ENCODE results near the gene PLXDC2. TPM values are rescaled to one million over a fixed set of nuclear protein-coding genes. Genes with fewer than 3 reads are reported as not detected.

Gene PLXDC2
- total RNA-seq, 1 donor = 3.2 TPM

DNA sequence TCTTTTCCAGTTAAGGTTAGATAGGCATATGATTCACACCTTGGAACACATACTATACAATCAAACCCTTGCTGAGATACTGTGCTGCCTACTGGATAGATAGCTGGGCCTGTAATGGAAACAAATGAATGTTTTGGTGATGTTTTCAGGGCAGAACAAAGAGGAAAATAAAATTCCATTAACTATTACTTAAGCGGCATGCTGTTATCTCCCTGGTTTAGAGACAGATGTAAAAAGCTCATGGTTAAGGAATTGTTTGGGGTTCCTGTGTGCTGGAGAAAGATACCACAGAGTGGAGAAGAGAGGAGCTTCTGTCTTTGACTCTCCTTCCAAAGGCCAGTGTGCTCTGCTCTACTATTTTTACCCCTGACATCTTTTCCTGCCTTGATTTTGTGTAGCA lies 341.1 kb downstream of the PLXDC2 start:
- H3K4me3 ChIP-seq (ENCODE audit: low read depth, low read length) = no peak overlapping the region
- DNase-seq (ENCODE audit: low read depth) = no peak
- TF ChIP-seq, protein P1, sequence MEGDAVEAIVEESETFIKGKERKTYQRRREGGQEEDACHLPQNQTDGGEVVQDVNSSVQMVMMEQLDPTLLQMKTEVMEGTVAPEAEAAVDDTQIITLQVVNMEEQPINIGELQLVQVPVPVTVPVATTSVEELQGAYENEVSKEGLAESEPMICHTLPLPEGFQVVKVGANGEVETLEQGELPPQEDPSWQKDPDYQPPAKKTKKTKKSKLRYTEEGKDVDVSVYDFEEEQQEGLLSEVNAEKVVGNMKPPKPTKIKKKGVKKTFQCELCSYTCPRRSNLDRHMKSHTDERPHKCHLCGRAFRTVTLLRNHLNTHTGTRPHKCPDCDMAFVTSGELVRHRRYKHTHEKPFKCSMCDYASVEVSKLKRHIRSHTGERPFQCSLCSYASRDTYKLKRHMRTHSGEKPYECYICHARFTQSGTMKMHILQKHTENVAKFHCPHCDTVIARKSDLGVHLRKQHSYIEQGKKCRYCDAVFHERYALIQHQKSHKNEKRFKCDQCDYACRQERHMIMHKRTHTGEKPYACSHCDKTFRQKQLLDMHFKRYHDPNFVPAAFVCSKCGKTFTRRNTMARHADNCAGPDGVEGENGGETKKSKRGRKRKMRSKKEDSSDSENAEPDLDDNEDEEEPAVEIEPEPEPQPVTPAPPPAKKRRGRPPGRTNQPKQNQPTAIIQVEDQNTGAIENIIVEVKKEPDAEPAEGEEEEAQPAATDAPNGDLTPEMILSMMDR (IDR thresholded peaks at IDR 0.05; ENCODE audit: insufficient read depth, low read length) = no peak

DNA sequence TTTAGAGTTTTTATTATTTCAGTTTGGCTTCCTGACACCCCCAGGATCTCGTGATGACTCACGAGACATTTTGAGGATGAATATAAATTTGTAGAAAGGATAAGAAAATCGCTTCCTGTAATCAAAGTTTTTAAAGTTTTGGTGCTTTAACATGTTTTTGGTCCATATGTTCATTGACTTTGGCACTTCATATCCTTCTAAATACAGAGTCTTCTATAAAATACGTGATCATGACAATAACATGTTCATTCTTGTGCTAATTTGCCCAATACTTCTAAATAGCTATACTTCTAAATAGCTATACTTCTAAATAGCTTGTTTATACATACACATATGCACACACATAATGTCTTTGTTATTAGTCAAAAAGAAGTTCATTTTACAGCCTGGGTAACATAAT lies 341.9 kb downstream of the PLXDC2 start:
- DNase-seq (ENCODE audit: low read depth) = no peak
- no peak overlapping the region for H3K4me3 ChIP-seq (ENCODE audit: low read depth, low read length)
- TF ChIP-seq, protein P1 (IDR thresholded peaks at IDR 0.05; ENCODE audit: insufficient read depth, low read length) = no peak

DNA sequence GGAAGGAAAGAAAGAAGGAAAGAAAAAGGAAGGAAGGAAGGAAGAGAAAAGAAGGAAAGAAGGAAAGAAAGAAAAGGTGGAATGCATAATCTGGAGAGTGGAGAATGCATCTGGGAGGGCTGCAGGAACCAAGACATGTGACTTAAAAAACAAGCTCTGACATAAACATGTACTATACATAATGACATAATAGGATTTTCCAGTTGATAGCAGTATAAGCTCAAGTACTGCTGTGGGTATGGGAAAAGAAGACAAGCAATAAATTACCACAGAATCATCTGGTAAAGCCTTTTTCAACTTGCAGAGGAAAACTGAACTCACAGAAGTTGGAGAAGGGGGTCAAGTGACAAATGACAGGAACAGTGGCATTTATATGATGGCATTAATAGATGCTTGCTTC lies 345.9 kb downstream of the PLXDC2 start:
- DNase-seq (ENCODE audit: low read depth) = no peak
- TF ChIP-seq, protein P1 (IDR thresholded peaks at IDR 0.05; ENCODE audit: insufficient read depth, low read length) = no peak
- no peak overlapping the region for H3K4me3 ChIP-seq (ENCODE audit: low read depth, low read length)

DNA sequence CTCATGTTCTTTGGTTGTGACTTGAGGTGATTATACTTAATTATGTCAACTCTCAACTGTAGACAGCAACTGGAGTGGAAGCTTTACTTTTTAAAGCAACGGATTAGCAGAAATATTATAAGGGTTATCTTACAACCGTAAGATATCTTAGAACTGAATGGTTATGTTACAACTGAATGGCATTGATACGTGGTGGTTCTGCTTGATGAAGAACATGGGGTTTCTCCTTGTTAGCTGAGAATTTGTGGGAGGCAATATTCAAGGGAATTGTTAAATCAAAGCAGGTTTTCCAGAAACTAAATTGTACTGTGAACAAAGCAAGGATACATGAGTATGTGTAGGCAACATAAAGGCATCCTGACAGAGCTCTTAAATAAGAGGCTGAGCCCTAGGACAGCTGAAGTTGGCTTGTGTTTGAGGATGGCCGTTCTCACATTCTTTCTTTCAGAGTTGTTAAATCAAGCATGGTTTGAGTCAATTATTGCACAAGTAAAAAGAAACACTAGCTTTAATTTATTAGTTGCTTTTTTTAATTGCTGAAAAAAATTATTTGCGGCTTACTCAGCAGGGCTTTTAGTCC lies 350.0 kb downstream of the PLXDC2 start:
- TF ChIP-seq, protein P1 (IDR thresholded peaks at IDR 0.05; ENCODE audit: insufficient read depth, low read length) = no peak
- DNase-seq (ENCODE audit: low read depth) = no peak
- H3K4me3 ChIP-seq (ENCODE audit: low read depth, low read length) = no peak overlapping the region

DNA sequence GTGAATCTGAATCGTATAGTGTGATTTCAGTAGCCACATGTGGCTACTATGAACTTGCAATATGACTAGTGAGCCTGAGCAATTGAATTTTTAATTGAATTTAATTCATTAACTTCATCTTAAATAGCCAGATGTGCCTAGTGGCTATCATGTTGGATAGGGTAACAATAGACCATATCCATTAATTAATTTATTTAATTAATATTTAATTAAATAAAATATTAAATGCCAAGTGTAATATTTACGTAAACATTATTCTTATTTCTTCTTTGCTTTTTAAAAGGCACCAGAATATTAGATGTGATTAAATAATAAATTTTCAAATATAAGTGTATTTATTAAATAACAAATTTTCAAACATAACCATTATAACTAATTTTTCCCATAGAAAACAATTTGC lies 354.4 kb downstream of the PLXDC2 start:
- TF ChIP-seq, protein P1 (IDR thresholded peaks at IDR 0.05; ENCODE audit: insufficient read depth, low read length) = no peak
- no peak overlapping the region for H3K4me3 ChIP-seq (ENCODE audit: low read depth, low read length)

DNA sequence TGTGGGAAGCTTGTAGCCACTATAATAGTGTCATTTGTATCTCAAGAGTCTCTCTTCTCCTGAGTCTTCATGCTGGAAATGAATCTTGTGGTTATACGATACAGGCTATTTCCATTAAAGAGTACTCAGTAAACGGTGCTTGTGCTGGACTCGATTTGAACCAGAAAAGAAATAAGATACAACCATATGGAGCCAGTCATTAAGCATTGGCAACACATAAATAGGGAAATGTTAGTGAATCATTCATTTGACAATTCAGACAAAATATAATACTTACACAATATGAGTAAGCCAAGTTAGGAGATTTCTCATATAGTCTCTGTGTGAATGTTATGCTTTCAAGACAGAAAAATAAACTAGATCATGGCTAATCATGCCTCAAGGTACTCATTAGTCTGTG lies 356.8 kb downstream of the PLXDC2 start:
- TF ChIP-seq, protein P1 (IDR thresholded peaks at IDR 0.05; ENCODE audit: insufficient read depth, low read length) = no peak
- H3K4me3 ChIP-seq (ENCODE audit: low read depth, low read length) = no peak overlapping the region
- DNase-seq (ENCODE audit: low read depth) = no peak

More for the DNA sequence above, 354.4 kb downstream of the PLXDC2 start:
- DNase-seq (ENCODE audit: low read depth) = no peak

DNA sequence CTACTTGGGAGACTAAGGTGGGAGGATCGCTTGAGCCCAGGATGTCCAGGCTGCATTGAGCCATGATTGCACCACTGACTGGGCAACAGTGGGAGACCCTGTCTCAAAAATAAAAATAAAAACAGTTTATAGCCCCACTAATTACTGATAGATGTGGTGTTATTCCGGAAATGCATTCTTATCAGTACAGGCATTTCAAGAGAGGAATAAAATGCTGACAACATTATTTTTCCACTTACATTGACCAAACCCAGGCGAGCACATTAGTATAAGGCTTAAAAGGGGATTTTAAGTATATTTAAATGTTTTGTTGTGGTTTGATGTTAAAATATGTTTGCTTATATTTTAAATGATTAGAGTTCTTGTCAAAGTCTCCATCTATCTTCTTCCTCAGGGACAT lies 359.5 kb downstream of the PLXDC2 start:
- no peak for DNase-seq (ENCODE audit: low read depth)
- H3K4me3 ChIP-seq (ENCODE audit: low read depth, low read length) = no peak overlapping the region
- TF ChIP-seq, protein P1 (IDR thresholded peaks at IDR 0.05; ENCODE audit: insufficient read depth, low read length) = no peak

Measured in fibroblast of the aortic adventitia (primary cell).